Measurements from ENCODE around the gene NUP210.

The NUP210 gene

DNA sequence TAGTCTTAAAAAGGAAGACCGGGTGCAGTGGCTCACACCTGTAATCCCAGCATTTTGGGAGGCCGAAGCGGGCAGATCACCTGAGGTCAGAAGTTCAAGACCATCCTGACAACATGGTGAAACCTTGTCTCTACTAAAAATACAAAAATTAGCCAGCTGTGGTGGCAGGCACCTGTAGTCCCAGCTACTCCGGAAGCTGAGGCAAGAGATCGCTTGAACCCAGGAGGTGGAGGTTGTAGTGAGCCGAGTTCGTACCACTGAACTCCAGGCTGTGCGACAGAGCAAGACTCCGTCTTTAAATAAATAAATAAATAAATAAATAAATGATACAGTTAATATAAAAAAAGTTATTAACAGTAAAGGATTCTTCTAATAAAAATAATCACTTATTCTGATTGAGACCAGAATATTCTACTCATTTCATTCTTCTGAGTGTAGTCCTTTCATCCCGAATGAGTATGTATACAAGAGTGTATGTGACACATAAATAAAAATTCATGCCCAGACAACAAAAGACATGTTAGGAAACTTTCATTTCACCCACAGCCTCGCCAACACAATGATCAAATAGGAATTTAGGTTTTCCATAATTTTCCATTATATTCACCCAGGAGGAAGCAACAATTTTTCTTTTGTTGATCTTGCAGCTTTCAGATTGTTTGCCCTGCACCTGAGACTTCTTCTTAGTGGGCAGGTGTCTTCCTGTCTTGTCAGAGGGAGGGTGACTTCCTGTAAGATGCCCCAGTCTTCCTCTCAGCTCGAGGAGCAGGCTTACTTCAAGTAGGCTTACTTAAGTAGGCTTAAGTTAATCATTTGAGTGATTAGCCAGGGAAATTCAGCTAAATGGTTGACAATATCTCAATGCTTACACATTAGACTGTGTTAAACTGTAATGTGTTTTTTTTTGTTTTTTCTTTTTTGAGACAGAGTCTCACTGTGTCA, 7.8 kb upstream of the NUP210 start:
- TF ChIP-seq, protein P1, sequence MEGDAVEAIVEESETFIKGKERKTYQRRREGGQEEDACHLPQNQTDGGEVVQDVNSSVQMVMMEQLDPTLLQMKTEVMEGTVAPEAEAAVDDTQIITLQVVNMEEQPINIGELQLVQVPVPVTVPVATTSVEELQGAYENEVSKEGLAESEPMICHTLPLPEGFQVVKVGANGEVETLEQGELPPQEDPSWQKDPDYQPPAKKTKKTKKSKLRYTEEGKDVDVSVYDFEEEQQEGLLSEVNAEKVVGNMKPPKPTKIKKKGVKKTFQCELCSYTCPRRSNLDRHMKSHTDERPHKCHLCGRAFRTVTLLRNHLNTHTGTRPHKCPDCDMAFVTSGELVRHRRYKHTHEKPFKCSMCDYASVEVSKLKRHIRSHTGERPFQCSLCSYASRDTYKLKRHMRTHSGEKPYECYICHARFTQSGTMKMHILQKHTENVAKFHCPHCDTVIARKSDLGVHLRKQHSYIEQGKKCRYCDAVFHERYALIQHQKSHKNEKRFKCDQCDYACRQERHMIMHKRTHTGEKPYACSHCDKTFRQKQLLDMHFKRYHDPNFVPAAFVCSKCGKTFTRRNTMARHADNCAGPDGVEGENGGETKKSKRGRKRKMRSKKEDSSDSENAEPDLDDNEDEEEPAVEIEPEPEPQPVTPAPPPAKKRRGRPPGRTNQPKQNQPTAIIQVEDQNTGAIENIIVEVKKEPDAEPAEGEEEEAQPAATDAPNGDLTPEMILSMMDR (IDR thresholded peaks at IDR 0.05; ENCODE audit: extremely low read depth, missing control alignments): no peak
- DNase-seq (ENCODE audit: low spot score): no peak

DNA sequence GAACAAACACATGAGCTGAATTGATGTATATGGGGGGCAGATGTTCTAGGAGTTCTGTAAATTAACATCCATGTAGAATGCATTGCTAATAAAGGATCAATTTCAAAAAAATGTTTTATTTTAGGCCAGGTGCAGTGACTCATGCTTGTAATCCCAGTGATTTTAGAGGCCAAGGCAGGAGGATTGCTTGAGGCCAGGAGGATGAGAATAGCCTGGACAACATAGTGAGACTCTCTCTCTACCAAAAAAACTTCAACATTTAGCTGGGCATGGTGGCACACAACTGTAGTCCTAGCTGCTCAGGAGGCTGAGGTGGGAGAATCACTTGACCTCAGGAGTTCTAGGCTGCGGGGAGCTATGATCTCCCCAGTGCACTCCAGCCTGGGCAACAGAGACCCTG, 6.5 kb upstream of the NUP210 start:
- TF ChIP-seq, protein P1 (IDR thresholded peaks at IDR 0.05; ENCODE audit: extremely low read depth, missing control alignments): no peak
- DNase-seq (ENCODE audit: low spot score): no peak

DNA sequence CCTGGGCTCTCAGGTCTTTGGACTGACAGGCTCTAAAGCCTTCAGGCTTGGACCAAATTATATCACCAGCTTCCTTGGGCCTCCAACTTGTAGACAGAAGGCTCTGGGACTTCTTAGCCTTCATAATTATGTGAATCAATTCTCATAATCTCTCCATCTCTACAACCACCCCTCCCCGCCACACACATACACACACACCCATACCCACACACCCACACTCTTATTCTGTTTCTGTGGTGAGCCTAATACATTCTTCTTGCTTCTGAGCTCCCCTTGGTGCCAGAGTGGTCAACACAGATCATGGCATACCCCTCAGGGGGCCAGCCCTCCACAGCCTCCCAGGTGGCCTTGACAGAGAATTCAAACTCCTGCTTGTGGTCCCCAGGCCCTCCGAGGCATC, 5.6 kb upstream of the NUP210 start:
- no peak for DNase-seq (ENCODE audit: low spot score)
- TF ChIP-seq, protein P1 (IDR thresholded peaks at IDR 0.05; ENCODE audit: extremely low read depth, missing control alignments): no peak

DNA sequence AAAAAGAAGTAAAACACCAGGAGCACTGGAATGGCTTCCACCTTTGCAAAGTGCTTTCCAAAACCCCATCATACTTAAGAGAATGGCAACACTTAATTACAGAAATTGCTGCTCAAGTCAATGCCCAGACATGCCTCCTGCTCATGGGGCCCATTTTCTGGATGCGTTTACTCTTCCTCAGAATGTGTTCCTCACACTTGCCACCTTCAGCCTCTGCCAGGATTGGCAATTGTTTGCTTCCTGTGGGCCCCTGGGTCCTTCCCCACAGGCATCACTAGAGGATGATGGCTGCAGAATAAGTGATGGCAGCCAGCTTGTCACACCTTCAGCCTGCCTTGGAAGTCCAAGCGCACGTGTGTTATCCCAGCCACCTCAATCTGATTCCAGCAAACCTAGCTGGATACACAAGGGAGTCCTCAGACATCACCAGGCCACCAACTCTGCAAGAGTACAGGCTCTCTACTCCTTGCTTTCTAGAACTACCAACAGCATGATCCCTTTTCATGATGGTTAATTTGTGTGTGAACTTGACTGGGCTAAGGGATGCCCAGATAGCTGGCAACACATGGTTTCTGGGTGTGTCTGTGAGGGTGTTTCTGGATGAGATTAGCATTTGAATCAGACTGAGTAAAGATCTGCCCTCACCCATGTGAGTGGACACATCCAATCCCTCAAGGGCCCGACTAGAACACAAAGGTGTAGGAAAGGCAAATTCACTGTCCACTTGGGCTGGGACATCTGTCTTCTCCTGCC, 4.9 kb upstream of the NUP210 start:
- TF ChIP-seq, protein P1 (IDR thresholded peaks at IDR 0.05; ENCODE audit: extremely low read depth, missing control alignments): no peak
- no peak for DNase-seq (ENCODE audit: low spot score)

DNA sequence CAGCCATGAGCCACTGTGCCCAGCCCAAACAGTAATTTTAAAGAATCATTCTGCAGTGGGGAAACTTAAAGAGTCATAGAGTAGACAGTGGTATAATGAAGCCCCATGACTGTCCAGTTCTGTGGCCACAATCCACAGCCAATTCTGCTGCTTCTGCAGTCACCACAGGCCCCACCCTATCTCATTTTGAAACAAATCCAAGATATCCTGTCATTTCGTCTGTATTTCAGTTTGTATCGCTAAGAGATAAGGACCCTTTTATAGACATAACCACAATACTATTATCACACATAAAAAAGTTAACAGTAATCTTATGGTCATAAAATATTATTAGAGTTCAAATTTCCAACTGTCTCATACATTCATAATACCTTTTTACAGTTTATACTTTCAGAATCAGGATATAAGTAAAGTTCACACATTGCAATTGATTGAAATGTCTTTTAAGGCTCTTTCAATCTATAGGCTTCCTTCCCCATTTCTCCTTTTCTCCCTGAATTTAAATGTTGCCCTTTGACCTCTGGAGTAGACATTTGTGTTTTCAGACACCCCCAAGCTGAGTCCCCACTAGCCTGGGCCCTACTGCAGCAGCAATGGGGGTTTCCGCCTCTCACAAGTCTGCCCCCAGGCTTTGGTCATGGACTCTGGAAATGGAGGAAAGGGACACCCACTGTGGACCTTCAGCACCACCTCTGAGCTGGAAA, 4.2 kb upstream of the NUP210 start:
- DNase-seq (ENCODE audit: low spot score): no peak
- TF ChIP-seq, protein P1 (IDR thresholded peaks at IDR 0.05; ENCODE audit: extremely low read depth, missing control alignments): no peak

DNA sequence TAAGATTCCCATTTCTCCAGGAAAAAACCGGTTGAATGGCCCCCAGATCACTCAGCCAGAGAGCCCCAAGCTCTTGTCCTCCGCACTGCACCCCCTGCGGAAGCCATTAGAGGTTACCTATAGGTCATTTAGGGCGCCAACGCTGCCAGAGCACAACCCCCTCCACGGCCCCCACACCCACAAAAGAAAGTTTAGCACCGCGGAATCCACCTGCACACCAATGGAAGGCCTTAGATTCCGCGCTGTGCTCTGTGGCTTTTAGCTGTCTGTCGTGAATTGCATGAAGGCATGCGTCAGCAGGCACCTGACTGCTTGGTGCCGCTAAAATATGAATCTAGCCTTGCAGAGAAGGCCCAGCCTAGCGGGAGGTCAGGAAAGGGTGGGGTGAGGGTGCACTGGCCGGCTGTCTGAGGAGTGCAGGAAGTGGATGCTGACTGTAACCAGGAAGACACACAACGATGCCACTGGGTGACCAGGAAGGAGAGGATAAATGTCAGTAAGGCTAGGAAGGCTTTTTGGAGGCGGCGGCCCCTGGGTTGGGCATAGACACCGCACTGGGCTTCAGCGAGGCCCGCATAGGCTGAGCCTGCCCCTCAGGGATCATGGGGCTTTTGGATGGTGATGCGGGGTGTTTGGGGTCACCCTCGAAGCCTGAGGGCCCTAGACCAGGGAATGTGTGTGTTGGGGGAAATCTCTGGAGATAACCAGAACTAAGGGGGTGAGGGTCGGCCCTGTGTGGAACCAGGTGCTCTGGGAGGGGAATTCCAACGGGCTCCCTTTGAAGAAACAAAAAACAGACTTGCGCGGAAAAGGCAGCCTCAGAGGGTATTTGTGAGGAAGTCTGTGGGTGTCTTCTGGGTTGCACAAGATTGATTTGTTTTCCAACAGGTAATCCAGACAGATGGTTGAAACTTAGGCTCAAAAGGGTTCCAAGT, 976 bp upstream of the NUP210 start:
- DNase-seq (ENCODE audit: low spot score): peak; percentile 78
- TF ChIP-seq, protein P1 (IDR thresholded peaks at IDR 0.05; ENCODE audit: extremely low read depth, missing control alignments): no peak
